Stimulated activated CD8-positive, alpha-beta memory T cell treated with anti-CD3 and anti-CD28 coated beads, Interleukin-12 subunit alpha, Interleukin-12 subunit beta, amount 100 ng/mL, for 24 hours (primary cell): ENCODE data around the gene LIMA1.
"Not testable (repeated sequence)": the region's sequence is repeated elsewhere in the genome, so short reads cannot be mapped to it uniquely, and the experiment has no call there.

Experiments used
- DNase-seq: peaks from one replicate; pipeline ENCODE4 v3.0.0-alpha.2; 2020; ENCODE audit errors: extremely low read depth

Gene LIMA1

DNA sequence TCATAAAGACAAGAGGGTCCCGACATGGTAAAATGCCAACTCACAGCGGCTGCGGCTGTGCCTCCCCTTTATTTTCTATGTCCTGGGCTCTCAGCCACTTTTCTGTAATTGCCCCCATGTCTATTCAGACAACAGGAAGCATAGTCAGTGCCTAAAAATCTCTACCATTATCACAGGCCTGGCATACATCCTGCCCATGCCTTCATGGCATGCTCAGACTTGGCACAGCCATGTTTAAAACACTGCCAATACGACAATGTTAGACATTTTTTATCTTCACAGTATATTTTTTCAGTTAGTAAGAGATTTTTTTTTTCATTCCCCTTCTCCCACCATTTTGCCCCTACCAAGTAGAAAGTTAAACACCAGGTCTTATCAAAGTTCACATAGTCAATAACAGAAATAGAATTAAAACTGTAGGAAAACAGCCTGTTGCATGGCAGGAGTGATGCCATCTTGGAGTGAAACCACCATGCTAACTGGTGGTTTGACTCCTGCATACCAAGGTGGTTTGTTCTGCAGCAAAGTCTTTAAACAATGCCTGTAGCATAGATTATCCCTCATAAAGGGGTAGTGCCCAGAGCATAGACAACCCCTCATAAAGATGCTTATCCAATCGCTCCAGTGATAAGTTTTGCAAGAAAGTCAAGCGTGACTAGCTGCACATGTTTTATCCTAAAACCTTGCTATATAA is 97.2 kb downstream of the LIMA1 start:
- DNase-seq = no peak

DNA sequence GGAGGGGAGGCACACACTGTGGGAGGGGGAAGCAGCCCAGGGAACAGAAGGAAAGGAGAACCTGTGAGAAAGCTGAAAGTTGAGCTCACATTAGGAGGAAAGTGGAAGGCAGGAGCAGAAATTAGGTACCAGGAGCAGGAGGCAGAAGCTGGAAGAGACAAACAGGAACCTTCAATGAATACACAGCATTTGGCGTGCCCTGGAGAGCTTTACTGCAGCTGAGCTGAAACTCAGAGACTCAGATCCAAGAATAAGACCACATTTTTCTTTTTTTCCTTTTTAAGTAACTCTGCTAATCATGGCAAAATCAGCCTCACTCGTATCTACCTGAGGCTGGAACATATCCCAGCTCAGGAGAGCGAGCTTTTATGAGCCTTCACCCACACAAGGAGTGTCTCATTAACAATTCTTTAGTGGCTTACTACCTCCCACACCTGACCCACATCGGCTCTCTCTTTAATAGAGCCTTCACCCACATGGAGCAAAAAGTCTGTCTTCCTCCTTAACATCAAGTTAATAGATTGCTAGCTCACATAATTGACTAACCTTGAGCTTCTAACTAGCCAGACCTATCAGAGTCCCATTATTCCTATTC is 97.9 kb downstream of the LIMA1 start:
- no peak for DNase-seq

DNA sequence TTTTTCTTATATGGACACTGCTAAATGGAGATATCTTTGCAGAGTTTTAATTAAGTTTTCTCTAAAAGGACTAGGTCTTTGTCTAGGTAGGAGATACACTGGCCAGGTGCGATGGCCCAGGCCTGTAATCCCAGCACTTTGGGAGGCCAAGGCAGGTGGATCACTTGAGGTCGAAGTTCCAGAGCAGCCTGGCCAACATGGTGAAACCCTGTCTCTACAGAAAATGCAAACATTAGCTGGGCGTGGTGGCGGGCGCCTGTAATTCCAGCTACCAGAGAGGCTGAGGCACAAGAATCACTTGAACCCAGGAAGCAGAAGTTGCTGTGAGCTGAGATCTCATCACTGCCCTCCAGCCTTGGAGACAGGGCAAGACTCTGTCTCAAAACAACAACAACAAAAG is 99.1 kb downstream of the LIMA1 start:
- DNase-seq = no peak

DNA sequence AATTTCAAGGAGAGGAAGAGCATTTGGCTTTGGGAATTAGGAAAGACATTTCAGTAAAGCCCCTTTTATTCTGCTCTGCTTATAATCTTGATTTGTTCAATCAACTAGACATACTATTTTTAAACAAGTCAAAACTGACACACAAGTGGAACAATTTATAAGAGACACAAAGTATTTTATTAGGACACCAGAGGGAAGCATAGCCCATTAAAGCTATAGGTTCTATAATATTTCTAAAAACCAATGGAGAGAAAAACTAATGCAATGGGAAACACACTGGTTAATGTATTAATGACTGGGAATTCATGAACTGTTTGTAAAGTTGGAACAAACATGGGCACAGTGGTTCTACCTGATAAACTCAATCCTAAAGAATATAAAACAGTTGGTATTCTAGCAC is 100.9 kb downstream of the LIMA1 start:
- DNase-seq = no peak

DNA sequence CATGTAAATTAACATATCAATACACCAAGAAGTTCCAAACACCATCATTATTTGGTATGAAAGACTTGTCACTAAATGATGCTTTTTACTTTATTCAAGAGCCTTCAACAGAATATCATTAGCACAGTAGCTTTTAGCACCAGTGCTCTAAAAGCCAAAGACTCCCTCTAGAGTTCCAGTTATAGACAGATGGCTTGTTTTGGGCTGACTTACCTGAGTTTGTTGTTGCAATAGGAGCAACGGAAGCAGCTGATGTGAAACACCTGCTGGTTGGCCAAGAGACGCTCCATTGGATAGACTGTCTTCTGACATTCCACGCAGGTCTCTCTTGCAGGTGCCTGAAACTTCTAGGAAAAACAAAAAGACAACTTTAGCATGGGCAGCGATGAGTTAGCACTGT is 101.6 kb downstream of the LIMA1 start:
- DNase-seq = no peak

DNA sequence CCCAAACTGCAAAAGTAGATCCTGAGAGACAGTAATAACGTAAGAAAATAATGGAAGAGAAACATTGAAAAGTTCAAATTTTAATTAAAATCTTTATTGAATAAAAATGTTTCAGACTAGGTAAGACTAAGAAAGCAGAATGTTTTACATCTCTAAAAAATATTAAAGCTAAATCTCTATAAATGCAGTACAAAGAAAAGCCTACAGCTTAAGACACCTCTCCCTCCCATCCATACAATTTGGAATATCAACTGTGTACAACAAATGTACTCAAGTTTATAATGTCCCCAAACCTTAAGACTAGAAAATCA is 107.6 kb downstream of the LIMA1 start:
- no peak for DNase-seq

DNA sequence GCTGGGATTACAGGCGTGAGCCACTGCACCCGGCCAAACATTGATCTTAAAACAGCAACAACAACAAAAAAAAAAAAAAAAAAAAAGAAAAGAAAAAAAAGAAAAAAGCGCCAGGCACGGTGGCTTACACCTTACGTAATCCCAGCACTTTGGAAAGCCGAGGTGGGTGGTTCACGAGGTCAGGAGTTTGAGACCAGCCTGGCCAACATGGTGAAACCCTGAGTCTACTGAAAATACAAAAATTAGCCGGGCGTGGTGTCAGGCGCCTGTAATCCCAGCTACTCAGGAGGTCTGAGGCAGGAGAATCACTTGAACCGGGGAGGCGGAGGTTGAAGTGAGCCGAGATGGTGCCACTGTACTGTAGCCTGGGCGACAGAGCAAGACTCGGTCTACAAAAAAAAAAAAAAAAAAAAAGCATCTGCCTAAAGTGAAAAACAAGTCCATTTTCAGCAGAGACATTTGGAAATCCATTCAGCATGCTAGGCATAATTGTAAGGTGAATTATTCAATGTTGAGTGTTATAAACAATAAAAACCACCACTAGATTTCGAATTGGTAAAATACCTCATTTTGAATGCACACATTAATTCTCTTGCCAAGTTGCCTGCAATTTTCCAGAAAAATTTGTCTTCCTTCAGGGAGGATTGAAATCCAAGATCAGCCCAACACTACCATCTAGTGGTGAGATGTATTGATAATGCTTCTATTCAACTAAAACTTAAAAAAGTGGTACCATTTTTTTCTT is 108.2 kb downstream of the LIMA1 start:
- no peak for DNase-seq

DNA sequence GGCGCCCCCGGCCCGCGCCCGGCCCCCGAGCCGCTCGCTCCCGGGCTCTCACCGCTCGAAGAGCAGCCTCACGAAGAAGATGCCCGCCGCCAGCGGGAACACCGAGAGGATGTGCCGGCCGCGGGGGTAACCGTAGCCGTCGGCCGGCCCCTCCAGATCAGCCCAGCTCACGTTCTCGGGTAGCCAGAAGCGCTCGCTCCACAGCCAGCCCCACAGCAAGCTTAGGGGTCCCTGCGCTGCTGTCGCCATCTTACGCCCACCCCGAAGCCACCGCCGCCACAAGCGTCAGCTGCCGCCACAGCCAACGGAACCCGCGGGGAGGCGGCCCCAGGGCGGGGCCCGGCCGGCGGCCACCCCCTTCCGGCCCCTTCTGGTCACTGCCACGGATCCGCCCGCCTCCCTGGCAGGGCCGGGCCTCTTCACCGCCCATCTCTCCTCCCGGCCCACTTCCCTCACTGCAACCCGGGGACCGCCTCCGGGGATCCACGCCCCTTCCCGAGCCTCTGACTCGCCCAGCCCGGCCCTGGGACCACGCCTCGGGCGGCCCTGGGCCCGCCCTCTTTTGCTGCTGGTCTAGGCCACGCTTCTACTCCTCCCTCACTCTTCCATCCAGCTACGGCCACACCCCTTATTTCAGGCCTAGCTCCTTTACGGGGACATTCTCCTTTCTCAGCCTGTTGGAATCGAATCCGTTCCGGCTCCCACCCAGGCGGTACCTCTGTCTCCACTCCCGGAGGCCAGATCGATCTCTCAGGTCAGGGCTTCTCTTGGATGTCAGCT is 116.1 kb downstream of the LIMA1 start, which contains the start of gene CERS5:
Gene CERS5, minus strand, starts transcription at position 321 of the 780 bp plus-strand sequence. Its CDS starts 72 bp downstream, at position 249.
- DNase-seq = peak; percentile 95

DNA sequence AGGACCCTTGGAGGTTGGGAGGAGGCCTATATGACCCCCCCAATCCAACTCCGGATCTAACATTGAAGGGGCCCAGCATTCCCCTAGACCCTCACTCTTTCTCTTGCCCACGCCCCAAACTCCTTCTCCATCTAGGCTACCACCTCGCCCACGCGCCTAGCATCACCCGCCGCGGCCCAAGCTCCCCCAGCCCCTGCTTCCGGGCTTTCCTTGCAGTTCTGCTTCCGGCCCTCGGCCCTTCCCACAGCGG is 116.6 kb downstream of the LIMA1 start:
- DNase-seq = peak; percentile 21

DNA sequence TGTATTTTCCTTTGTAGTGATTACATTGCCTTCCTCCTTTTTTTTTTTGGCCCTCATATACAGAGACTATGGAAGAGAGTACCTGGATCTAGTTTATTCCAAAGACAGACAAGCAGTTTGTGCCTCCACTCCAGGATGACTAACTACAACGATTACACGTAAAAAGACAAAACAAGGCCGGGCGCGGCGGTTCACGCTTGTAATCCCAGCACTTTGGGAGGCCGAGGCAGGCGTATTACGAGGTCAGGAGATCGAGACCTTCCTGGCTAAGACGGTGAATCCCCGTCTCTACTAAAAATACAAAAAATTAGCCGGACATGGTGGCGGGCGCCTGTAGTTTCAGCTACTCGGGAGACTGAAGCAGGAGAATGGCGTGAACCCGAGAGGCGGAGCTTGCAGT is 118.4 kb downstream of the LIMA1 start:
- no peak for DNase-seq

DNA sequence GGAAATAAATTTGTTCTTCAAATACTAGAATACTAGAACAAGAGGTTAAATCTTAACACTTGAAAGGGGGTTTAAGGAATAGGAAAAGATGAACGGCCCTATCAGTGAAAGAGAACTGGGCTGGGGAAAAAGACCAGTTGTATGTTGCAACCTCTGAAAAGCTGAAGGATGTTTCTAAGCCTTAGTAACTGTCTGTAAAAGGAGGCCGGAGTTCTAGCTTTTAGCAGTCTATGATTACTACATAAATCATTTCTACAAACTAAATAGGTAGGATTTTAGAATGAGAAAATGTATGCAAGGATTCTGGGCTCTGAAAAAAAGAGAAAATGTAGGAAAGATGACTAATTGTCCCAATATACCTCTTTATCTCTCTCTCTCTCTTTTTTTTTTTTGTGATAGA is 121.1 kb downstream of the LIMA1 start:
- no peak for DNase-seq

DNA sequence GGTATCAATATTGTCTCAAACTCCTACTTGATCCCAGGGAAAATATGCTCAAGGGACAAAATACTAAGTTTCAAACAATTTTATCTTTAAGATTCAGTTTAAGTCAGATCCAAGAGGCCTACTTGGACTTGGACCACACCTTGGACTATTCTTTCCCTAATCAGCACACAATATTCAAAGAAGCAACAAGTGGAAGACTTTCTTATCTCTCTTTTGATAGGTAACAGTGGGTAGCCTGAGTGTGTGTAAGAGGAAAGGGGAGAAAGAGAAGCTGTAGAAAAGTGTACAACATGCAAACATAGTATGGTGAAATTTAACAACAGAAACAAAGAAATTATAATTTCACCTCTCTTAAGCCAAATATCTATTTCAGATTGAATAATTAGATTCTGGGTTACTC is 122.7 kb downstream of the LIMA1 start:
- DNase-seq = no peak

DNA sequence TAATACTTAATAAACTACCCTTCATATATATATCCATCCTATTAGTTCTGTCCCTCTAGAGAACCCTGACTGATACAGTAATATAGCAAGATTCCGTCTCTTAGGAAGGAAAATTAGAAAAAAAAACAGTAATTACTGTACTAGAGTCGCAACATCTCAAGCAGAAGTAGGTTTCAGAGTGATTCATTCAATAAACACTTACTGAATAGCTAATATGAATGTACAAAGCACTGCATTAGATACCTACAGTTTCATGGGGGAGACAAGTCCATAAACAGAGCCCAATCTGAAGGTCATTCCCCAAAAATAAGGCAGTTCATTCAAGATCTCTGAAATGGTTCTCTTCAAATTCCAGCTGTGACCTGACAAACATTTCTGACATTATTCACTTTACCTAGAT is 126.1 kb downstream of the LIMA1 start:
- DNase-seq = no peak

DNA sequence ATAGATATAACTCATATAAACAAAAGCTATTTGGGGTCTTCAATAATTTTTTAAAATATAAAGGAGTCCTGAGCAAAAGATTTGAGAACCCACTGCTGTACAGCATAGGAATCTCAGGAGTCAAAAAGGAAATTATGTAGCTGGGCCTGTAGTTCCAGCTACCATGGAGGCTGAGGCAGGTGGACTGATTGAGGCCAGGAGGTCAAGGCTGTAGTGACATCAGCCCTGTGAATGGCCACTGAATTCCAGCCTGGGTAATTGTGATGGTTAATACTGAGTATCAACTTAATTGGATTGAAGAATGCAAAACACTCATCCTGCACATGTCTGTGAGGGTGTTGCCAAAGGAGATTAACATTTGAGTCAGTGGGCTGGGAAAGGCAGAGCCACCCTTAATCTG is 126.7 kb downstream of the LIMA1 start:
- DNase-seq = no peak

DNA sequence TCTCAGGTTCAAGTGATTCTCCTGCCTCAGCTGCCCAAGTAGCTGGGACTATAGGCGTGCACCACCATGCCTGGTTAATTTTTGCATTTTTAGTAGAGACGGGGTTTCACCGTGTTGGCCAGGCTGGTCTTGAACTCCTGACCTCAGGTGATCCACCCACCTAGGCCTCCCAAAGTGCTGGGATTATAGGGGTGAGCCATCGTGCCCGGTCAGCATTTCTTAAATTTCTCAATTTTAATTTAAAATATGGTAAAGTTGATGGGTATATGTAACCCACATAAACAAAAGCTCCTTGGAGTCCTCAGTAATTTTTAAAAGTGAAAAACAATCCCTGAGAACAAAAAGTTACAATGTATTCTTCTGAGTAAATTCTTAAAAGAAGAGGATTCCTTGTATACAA is 128.4 kb downstream of the LIMA1 start:
- not testable (repeated sequence) for DNase-seq

DNA sequence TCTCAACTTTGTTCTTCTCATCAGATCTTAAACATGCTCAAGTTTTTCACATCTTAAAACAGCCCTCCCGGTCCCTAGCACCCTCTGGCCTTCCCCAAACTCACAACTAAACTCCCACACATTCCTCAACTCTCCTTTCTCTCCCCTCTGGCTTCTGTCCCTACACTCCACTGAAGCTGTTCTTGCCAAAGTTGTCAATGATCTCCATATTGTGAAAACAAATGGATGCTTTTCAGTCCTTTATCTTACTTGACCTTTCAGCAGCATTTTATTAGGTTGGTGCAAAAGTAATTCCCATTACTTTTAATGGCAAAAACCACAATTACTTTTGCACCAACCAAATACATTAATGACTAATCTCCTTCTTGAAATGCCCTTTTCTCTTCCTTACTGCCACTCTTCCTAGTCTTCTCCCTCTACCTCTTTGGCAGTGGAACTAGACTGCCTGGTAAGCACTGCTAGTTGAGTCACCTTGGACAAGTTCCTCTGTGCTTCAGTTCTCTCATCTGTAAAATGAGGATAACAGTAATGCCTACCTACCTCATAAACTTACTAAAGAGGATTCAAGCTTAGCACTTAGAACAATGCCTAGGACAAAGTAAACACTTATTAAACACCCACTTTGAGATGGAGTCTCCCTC is 132.2 kb downstream of the LIMA1 start:
- no peak for DNase-seq

DNA sequence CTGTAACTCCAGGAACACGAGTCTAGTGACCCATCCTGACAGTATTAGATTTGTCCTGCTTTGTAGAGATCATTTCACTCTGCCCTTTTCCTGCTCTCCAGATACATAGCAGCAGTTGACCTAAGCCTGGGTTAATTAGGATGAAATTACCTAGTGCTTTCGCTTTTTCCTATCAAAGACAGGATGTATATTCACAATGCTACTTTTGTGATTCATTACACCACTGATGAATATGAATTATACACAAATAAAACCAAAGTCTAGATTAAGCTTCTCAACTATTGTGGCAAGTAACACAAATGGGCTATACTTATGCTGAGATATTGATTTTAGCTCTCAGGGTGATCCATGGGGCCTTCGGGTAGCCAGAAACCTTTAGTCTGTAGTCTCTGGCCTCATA is 134.0 kb downstream of the LIMA1 start:
- DNase-seq = no peak

DNA sequence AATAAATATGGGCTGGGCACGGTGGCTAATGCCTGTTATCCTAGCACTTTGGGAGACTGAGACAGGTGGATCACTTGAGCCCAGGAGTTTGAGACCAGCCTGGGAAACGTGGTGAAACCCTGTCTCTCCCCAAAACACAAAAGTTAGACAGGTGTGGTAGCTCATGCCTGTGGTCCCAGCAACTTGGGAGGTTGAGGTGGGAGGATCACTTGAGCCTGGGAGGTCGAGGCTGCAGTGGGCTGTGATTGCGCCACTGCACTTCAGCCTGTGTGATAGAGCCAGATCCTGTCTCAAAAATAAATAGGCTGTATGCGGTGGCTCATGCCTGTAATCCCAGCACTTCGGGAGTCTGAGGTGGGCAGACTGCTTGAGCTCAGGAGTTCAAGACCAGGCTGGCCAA is 135.3 kb downstream of the LIMA1 start:
- DNase-seq = not testable (repeated sequence)

DNA sequence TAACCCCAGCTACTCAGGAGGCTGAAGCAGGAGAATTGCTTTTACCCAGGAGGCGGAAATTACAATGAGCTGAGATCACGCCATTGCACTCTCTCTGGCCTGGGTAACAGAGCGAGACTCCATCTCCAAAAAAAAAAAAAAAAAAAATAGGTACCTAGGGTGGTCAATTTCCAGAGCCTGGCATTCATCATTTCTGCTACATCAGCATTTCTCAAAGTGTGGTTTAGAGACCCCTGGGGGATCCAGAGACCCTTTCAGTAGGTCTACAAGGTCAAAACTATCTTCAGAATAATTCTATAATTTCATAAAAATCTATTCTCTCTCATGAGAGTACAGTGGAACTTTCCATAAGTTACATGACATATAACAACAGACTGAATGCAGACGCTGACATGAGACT is 136.0 kb downstream of the LIMA1 start:
- no peak for DNase-seq

DNA sequence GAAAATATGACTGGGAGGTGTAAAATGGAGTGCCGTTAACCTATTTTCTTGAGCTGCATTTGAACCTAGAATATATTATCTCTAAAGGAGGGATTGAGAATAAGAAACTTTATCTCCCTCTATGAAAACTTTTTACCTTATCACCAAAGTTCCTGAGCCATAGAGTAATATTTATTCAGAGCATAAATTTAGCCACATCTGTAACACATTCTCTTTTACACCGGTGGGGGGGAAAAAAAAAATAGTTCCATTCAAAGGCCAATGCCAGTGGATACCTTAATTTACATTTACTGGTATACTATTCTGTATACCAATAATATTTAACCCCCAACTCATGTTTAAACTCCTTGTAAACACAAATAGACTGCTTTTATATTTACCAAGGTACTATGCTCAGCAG is 137.9 kb downstream of the LIMA1 start:
- DNase-seq = no peak

DNA sequence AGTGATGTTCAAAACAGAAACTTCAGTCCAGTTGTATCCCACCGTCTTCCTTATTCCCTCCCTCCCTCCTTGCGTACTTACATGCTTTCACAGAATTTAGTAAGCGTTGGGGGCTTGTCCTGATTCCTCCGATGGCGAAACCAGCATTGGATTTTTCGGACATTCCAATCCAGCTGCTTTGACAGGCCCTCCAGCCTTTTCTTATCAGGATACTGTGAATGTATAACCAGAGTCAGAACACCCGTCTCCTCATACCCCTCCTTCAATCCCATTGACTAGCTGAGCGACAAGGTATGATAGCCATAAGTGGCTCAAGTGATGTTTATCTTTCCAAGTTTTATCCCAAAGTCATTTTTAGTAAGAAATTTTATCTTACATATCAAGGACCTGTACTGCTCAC is 140.3 kb downstream of the LIMA1 start:
- DNase-seq = no peak

DNA sequence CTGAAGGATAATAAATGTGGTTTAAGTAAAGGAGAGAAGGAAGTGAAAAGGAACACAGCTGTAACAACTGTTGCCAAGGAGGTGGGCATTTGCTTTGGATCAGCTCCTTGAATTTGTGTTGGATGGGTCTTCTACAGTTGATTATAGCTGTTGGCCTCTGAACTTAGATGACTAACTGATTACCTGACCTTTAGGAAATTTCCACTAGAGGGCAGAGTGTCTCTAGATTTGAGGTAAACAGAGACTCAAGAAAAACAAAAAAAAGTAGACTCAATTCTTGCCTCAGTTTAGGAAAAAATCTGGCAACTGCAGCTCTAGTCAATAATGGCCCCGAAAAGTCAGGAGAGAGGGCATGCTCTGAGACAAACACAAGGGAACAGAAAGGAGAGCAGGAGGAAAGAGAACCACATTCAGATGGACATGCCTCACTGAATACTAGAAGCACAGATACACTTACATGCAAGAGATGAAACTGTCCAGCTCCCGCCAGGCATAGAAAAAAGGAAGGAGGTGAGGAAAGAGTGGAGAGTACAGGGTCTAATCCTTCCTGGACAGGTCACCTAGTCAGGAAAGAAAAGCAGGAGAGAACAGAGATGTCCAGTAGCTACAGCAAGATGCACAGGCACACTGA is 150.7 kb downstream of the LIMA1 start:
- no peak for DNase-seq
